Loucy (cell line): ENCODE results near the gene PRSS2.

Experiments
- EZH2phosphoT487 ChIP-seq: fragments of 200-600 bp; IDR thresholded peaks from 2 replicates; pipeline ENCODE4 v1.6.1; 2018; ENCODE audit warnings: antibody characterized with exemption, mild to moderate bottlenecking, moderate library complexity, borderline replicate concordance
- TF ChIP-seq, protein P1 (sequence below): fragments of 200-600 bp; sonication (generic); conservative IDR thresholded peaks from 2 replicates; pipeline ENCODE4 v1.5.1; 2014; ENCODE audit warnings: mild to moderate bottlenecking, antibody characterized with exemption, low read length

- TF ChIP-seq, protein P1, sequence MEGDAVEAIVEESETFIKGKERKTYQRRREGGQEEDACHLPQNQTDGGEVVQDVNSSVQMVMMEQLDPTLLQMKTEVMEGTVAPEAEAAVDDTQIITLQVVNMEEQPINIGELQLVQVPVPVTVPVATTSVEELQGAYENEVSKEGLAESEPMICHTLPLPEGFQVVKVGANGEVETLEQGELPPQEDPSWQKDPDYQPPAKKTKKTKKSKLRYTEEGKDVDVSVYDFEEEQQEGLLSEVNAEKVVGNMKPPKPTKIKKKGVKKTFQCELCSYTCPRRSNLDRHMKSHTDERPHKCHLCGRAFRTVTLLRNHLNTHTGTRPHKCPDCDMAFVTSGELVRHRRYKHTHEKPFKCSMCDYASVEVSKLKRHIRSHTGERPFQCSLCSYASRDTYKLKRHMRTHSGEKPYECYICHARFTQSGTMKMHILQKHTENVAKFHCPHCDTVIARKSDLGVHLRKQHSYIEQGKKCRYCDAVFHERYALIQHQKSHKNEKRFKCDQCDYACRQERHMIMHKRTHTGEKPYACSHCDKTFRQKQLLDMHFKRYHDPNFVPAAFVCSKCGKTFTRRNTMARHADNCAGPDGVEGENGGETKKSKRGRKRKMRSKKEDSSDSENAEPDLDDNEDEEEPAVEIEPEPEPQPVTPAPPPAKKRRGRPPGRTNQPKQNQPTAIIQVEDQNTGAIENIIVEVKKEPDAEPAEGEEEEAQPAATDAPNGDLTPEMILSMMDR: no peak
- no peak for TF ChIP-seq EZH2phosphoT487
These were observed 2.9 kb upstream of the PRSS2 start for GRCh38 chr7:142767861-142768260.
